Fibroblast of the conjunctiva (primary cell): ENCODE data around the gene RALY.

ENCODE experiments used
- DNase-seq: peaks from one replicate; pipeline ENCODE4 v3.0.0-alpha.2; 2010; ENCODE audit warnings: low read depth

RALY gene

GRCh38 chr20:34049389-34049788, 55.7 kb downstream of the RALY start:
- DNase-seq = no peak

GRCh38 chr20:34049897-34050695, 56.4 kb downstream of the RALY start:
- DNase-seq = no peak

GRCh38 chr20:34052414-34052813, 58.7 kb downstream of the RALY start:
- DNase-seq = no peak

- no peak for DNase-seq
Observed at GRCh38 chr20:34055290-34055689, 61.6 kb downstream of the RALY start.

GRCh38 chr20:34058831-34059230, 65.1 kb downstream of the RALY start:
- DNase-seq = no peak

GRCh38 chr20:34060970-34061369, 67.3 kb downstream of the RALY start:
- DNase-seq = no peak

- no peak for DNase-seq
Observed at GRCh38 chr20:34061695-34062094, 68.0 kb downstream of the RALY start.

GRCh38 chr20:34062570-34063482, 69.1 kb downstream of the RALY start:
- no peak for DNase-seq

- DNase-seq = no peak
Observed at GRCh38 chr20:34064286-34064685, 70.6 kb downstream of the RALY start.

- DNase-seq = no peak
Observed at GRCh38 chr20:34065260-34065659, 71.5 kb downstream of the RALY start.

GRCh38 chr20:34066476-34067090, 72.9 kb downstream of the RALY start:
- peak; percentile 60 for DNase-seq

GRCh38 chr20:34068001-34068400, 74.3 kb downstream of the RALY start:
- DNase-seq = no peak

GRCh38 chr20:34069341-34070078, 75.8 kb downstream of the RALY start:
- DNase-seq = peak; percentile 77

- no peak for DNase-seq
Observed at GRCh38 chr20:34070079-34070439, 76.3 kb downstream of the RALY start.

GRCh38 chr20:34070859-34071258, 77.1 kb downstream of the RALY start:
- DNase-seq = no peak

- no peak for DNase-seq
Observed at GRCh38 chr20:34072076-34072475, 78.4 kb downstream of the RALY start.

GRCh38 chr20:34072778-34073177, 79.1 kb downstream of the RALY start:
- DNase-seq = no peak

- DNase-seq = no peak
Observed at GRCh38 chr20:34074101-34074760, 80.5 kb downstream of the RALY start.

- no peak for DNase-seq
Observed at GRCh38 chr20:34075647-34076046, 81.9 kb downstream of the RALY start.

- DNase-seq = no peak
Observed at GRCh38 chr20:34076952-34077351, 83.2 kb downstream of the RALY start.

- no peak for DNase-seq
Observed at GRCh38 chr20:34078540-34078939, 84.8 kb downstream of the RALY start.

GRCh38 chr20:34079818-34080217, 86.1 kb downstream of the RALY start:
- no peak for DNase-seq
